Tibial nerve (tissue), 3 donors: ENCODE measurements around the gene CORIN.

Experiments used
- POLR2A ChIP-seq, 2 donors: fragments of 450-650 bp; IDR thresholded peaks; one replicate each; pipeline ENCODE4 v1.6.1; 2017; ENCODE audit warnings: antibody characterized with exemption in 2 of 2, mild to moderate bottlenecking in 2 of 2, moderate library complexity in 2 of 2
- TF ChIP-seq, protein P1 (sequence below), 5 experiments: fragments of 200-600 bp in 3 of 5; fragments of 450-650 bp in 2 of 5; sonication (generic) in 3 of 5; IDR thresholded peaks; one replicate each; pipeline ENCODE4 v1.5.1; 2016 to 2019; ENCODE audit warnings: antibody characterized with exemption in 5 of 5, mild to moderate bottlenecking in 3 of 5, moderate library complexity in 2 of 5

- TF ChIP-seq POLR2A (IDR thresholded peaks at IDR 0.05) = no peak
- TF ChIP-seq, protein P1, sequence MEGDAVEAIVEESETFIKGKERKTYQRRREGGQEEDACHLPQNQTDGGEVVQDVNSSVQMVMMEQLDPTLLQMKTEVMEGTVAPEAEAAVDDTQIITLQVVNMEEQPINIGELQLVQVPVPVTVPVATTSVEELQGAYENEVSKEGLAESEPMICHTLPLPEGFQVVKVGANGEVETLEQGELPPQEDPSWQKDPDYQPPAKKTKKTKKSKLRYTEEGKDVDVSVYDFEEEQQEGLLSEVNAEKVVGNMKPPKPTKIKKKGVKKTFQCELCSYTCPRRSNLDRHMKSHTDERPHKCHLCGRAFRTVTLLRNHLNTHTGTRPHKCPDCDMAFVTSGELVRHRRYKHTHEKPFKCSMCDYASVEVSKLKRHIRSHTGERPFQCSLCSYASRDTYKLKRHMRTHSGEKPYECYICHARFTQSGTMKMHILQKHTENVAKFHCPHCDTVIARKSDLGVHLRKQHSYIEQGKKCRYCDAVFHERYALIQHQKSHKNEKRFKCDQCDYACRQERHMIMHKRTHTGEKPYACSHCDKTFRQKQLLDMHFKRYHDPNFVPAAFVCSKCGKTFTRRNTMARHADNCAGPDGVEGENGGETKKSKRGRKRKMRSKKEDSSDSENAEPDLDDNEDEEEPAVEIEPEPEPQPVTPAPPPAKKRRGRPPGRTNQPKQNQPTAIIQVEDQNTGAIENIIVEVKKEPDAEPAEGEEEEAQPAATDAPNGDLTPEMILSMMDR (IDR thresholded peaks at IDR 0.05) = no peak
These were observed 163.7 kb downstream of the CORIN start for GRCh38 chr4:47674144-47674543.
